Activated T-cell treated with anti-CD3 and anti-CD28 coated beads, Interleukin-2, amount 50 U/mL, for 72 hours (primary cell): ENCODE measurements around the gene TMEM45B. TPM values are rescaled to one million over a fixed set of nuclear protein-coding genes. Genes with fewer than 3 reads are reported as not detected.
"Not testable (repeated sequence)": the region's sequence is repeated elsewhere in the genome, so short reads cannot be mapped to it uniquely, and the experiment has no call there.

Experiments
- ATAC-seq, 2 donors: fragments of 150-1000 bp; cut with Tn5 transposase; replicated peaks in 1 of 2; 2 replicates each; pipeline ENCODE4 v1.10.0; 2021; ENCODE audit warnings: moderate library complexity in 2 of 2, mild to moderate bottlenecking in 1 of 2
- DNase-seq, 2 donors: peaks; one replicate each; pipeline ENCODE4 v3.0.0; 2021 to 2022; ENCODE audit warnings: mixed read lengths in 1 of 2
- H3K27ac Mint-ChIP-seq: one replicate; pipeline ENCODE4 v1.8.0; 2022; ENCODE audit warnings: mild to moderate bottlenecking, moderate library complexity, mixed read lengths
- H3K27me3 Mint-ChIP-seq: one replicate; pipeline ENCODE4 v1.8.0; 2022; ENCODE audit warnings: low read depth, mixed read lengths
- H3K36me3 Mint-ChIP-seq, 2 donors: one replicate each; pipeline ENCODE4 v1.8.0; 2022; ENCODE audit warnings: mixed read lengths in 2 of 2, mild to moderate bottlenecking in 1 of 2; ENCODE audit not compliant: insufficient read depth in 2 of 2
- H3K4me1 Mint-ChIP-seq: one replicate; pipeline ENCODE4 v1.8.0; 2022; ENCODE audit warnings: low read depth, mixed read lengths
- H3K4me3 Mint-ChIP-seq, 2 donors: one replicate each; pipeline ENCODE4 v1.8.0; 2022; ENCODE audit warnings: mild to moderate bottlenecking in 2 of 2, mixed read lengths in 2 of 2, moderate library complexity in 2 of 2
- H3K9me3 Mint-ChIP-seq, 2 donors: one replicate each; pipeline ENCODE4 v1.8.0; 2022; ENCODE audit warnings: mixed read lengths in 2 of 2
- total RNA-seq, 2 donors: library from RNA; stranded (reverse); gene quantifications; one replicate each; pipeline ENCODE4 v1.2.3, GENCODE V29; 2022

The TMEM45B gene
- total RNA-seq, 2 donors from 2014 or later = 2.5 to 3.3 TPM

- peak in 1 of 2 donors; percentile 34 for DNase-seq
Observed at GRCh38 chr11:129846508-129847335, 31.1 kb downstream of the TMEM45B start.

GRCh38 chr11:129847361-129847760 is 31.7 kb downstream of the TMEM45B start:
- H3K9me3 Mint-ChIP-seq, H3K27ac Mint-ChIP-seq, H3K27me3 Mint-ChIP-seq, H3K4me3 Mint-ChIP-seq, H3K36me3 Mint-ChIP-seq, DNase-seq, ATAC-seq: not testable (repeated sequence)
- peaks cover 16% of the 10 kb centered on the region for H3K4me1 Mint-ChIP-seq

More at GRCh38 chr11:129846508-129847335, 31.1 kb downstream of the TMEM45B start:
- Mint-ChIP-seq H3K4me3 (peak overlapping the region in 1 of 2 donors; percentile 68), H3K27ac (peak overlapping the region; percentile 68), H3K27me3 (no peaks in the 10 kb centered on the region), H3K36me3 (no peaks in the 10 kb centered on the region), H3K9me3 (no peaks in the 10 kb centered on the region), H3K4me1 (peaks cover 18% of the 10 kb centered on the region)
- ATAC-seq = peak; percentile 90 to 99

- DNase-seq (no peak), ATAC-seq (no peak)
- H3K27me3 Mint-ChIP-seq = no peaks in the 10 kb centered on the region
- no peaks in the 10 kb centered on the region for H3K36me3 Mint-ChIP-seq
- H3K27ac Mint-ChIP-seq = peak overlapping the region; percentile 67
- H3K9me3 Mint-ChIP-seq = no peaks in the 10 kb centered on the region
- H3K4me1 Mint-ChIP-seq = peaks cover 30% of the 10 kb centered on the region
- no peak overlapping the region for H3K4me3 Mint-ChIP-seq
Observed at GRCh38 chr11:129849447-129850130, 33.9 kb downstream of the TMEM45B start.

- DNase-seq (no peak), ATAC-seq (no peak)
- no peak overlapping the region for H3K4me3 Mint-ChIP-seq
Observed at GRCh38 chr11:129852125-129852740, 36.6 kb downstream of the TMEM45B start.

GRCh38 chr11:129853518-129854231 is 38.0 kb downstream of the TMEM45B start:
- DNase-seq = peak; percentile 57 to 69
- Mint-ChIP-seq H3K9me3 (no peaks in the 10 kb centered on the region), H3K4me1 (peaks cover 28% of the 10 kb centered on the region), H3K4me3 (peak overlapping the region; percentile 47 to 69), H3K27ac (peak overlapping the region; percentile 92), H3K27me3 (no peaks in the 10 kb centered on the region), H3K36me3 (no peaks in the 10 kb centered on the region)
- ATAC-seq = peak; percentile 82 to 88

More at GRCh38 chr11:129852125-129852740, 36.6 kb downstream of the TMEM45B start:
- H3K9me3 Mint-ChIP-seq = no peaks in the 10 kb centered on the region
- no peaks in the 10 kb centered on the region for H3K36me3 Mint-ChIP-seq
- peaks cover 28% of the 10 kb centered on the region for H3K4me1 Mint-ChIP-seq
- peak overlapping the region; percentile 31 for H3K27ac Mint-ChIP-seq
- H3K27me3 Mint-ChIP-seq = no peaks in the 10 kb centered on the region

- H3K9me3 Mint-ChIP-seq = no peaks in the 10 kb centered on the region
- H3K27ac Mint-ChIP-seq = peak overlapping the region; percentile 92
- ATAC-seq = peak; percentile 40 to 47
- DNase-seq = no peak
- peaks cover 0 to 2% of the 10 kb centered on the region in 2 donors for H3K36me3 Mint-ChIP-seq
- peaks cover 32% of the 10 kb centered on the region for H3K4me1 Mint-ChIP-seq
- peak overlapping the region; percentile 47 to 69 for H3K4me3 Mint-ChIP-seq
- no peaks in the 10 kb centered on the region for H3K27me3 Mint-ChIP-seq
Observed at GRCh38 chr11:129854232-129854805, 38.7 kb downstream of the TMEM45B start.

- Mint-ChIP-seq H3K4me3 (no peak overlapping the region), H3K36me3 (peaks cover 2 to 5% of the 10 kb centered on the region in 2 donors), H3K27me3 (no peaks in the 10 kb centered on the region), H3K4me1 (peaks cover 40% of the 10 kb centered on the region), H3K27ac (no peak overlapping the region), H3K9me3 (no peaks in the 10 kb centered on the region)
- peak in 1 of 2 donors; percentile 23 for DNase-seq
- ATAC-seq = peak; percentile 43 to 46
Observed at GRCh38 chr11:129855086-129855485, 39.4 kb downstream of the TMEM45B start.

- H3K4me3 Mint-ChIP-seq = no peak overlapping the region
- peaks cover 40% of the 10 kb centered on the region for H3K4me1 Mint-ChIP-seq
- peaks cover 2 to 5% of the 10 kb centered on the region in 2 donors for H3K36me3 Mint-ChIP-seq
- no peaks in the 10 kb centered on the region for H3K9me3 Mint-ChIP-seq
- H3K27ac Mint-ChIP-seq = no peak overlapping the region
- H3K27me3 Mint-ChIP-seq = no peaks in the 10 kb centered on the region
- ATAC-seq = no peak
- no peak for DNase-seq
Observed at GRCh38 chr11:129856036-129856435, 40.4 kb downstream of the TMEM45B start.

GRCh38 chr11:129861702-129862522 is 46.3 kb downstream of the TMEM45B start:
- Mint-ChIP-seq H3K9me3 (no peaks in the 10 kb centered on the region), H3K4me3 (no peak overlapping the region), H3K36me3 (peaks cover 7 to 22% of the 10 kb centered on the region in 2 donors), H3K4me1 (peaks cover 30% of the 10 kb centered on the region), H3K27ac (no peak overlapping the region), H3K27me3 (no peaks in the 10 kb centered on the region)
- no peak for ATAC-seq
- DNase-seq = no peak

GRCh38 chr11:129864811-129865210 is 49.2 kb downstream of the TMEM45B start:
- peaks cover 8 to 25% of the 10 kb centered on the region in 2 donors for H3K36me3 Mint-ChIP-seq
- no peaks in the 10 kb centered on the region for H3K27me3 Mint-ChIP-seq
- ATAC-seq (no peak), DNase-seq (no peak)
- peaks cover 21% of the 10 kb centered on the region for H3K4me1 Mint-ChIP-seq
- H3K4me3 Mint-ChIP-seq = no peak overlapping the region
- H3K9me3 Mint-ChIP-seq = no peaks in the 10 kb centered on the region
- H3K27ac Mint-ChIP-seq = no peak overlapping the region

- H3K27me3 Mint-ChIP-seq = no peaks in the 10 kb centered on the region
- H3K4me1 Mint-ChIP-seq = peaks cover 19% of the 10 kb centered on the region
- H3K36me3 Mint-ChIP-seq = peaks cover 9 to 25% of the 10 kb centered on the region in 2 donors
- no peaks in the 10 kb centered on the region for H3K9me3 Mint-ChIP-seq
- peak overlapping the region; percentile 42 for H3K27ac Mint-ChIP-seq
- H3K4me3 Mint-ChIP-seq = no peak overlapping the region
- no peak for DNase-seq
- ATAC-seq = peak; percentile 44 to 48
Observed at GRCh38 chr11:129865701-129866100, 50.1 kb downstream of the TMEM45B start.

- Mint-ChIP-seq H3K4me1 (peaks cover 19% of the 10 kb centered on the region), H3K27ac (no peak overlapping the region), H3K4me3 (no peak overlapping the region), H3K27me3 (no peaks in the 10 kb centered on the region), H3K36me3 (peaks cover 10 to 29% of the 10 kb centered on the region in 2 donors), H3K9me3 (no peaks in the 10 kb centered on the region)
- ATAC-seq (no peak), DNase-seq (no peak)
Observed at GRCh38 chr11:129866311-129866710, 50.7 kb downstream of the TMEM45B start.
